HepG2 (cell line): ENCODE data around the gene ATE1. TPM values are rescaled to one million over a fixed set of nuclear protein-coding genes. Genes with fewer than 3 reads are reported as not detected.

Experiments
- ATAC-seq: fragments of 200-7000 bp; cut with Tn5 transposase; 3 replicates; pipeline ENCODE4 v1.9.1; 2020; ENCODE audit warnings: mild to moderate bottlenecking, moderate library complexity
- BruUV-seq: library from RNA; stranded (reverse); fragments of 400-500 nt; replicated peaks from 2 replicates; lab custom pipeline; 2021; lab: Mats Ljungman, UMichigan
- CTCF ChIA-PET: fragments of 300-600 bp; formaldehyde crosslinking; extraction: SDS; loops from one replicate; lab custom pipeline; 2021; ENCODE audit warnings: low total read pairs, inconsistent platforms, low intra/inter-chr PET ratio; lab: Yijun Ruan, JAX
- POLR2A ChIA-PET: fragments of 350-600 bp; sonication (Branson Sonifier 250); formaldehyde crosslinking; loops from one replicate; lab custom pipeline; 2020; ENCODE audit warnings: antibody characterized with exemption, inconsistent platforms; lab: Yijun Ruan, JAX
- DNase-seq: peaks from one replicate; pipeline ENCODE4 v3.0.0-alpha.2; 2015; ENCODE audit warnings: low spot score
- FAIRE-seq: peaks from 3 replicates; lab custom pipeline; 2011; peaks lifted over from hg19 to GRCh38; lab: Jason Lieb, UNC
- H2AFZ ChIP-seq: one replicate; pipeline ENCODE4 v1.6.1; 2011; ENCODE audit warnings: low read length, inconsistent platforms
- H3K27ac ChIP-seq: fragments of 300-600 bp; 3 replicates; pipeline ENCODE4 v1.8.0; 2011; ENCODE audit warnings: mixed run types, mild to moderate bottlenecking, mixed read lengths, low read length, inconsistent platforms; ENCODE audit not compliant: insufficient read depth; ENCODE audit errors: extremely low read length
- H3K27me3 ChIP-seq, 2 experiments: fragments of 200-600 bp in 1 of 2; 2 replicates in 1 of 2; 3 replicates in 1 of 2; pipeline versions ENCODE4 v1.6.0 to v1.8.0; 2011; ENCODE audit warnings: low read length in 2 of 2, mild to moderate bottlenecking in 2 of 2, moderate library complexity in 2 of 2, inconsistent platforms in 1 of 2; ENCODE audit not compliant: insufficient read depth in 2 of 2, control insufficient read depth in 1 of 2
- H3K36me3 ChIP-seq, 2 experiments: fragments of 200-600 bp in 1 of 2; replicated peaks in 1 of 2; 2 replicates in 1 of 2; 3 replicates in 1 of 2; pipeline versions ENCODE4 v1.5.1 to v1.8.0; 2011; ENCODE audit warnings: low read length in 2 of 2, inconsistent platforms in 1 of 2; ENCODE audit not compliant: insufficient read depth in 2 of 2, control insufficient read depth in 1 of 2
- H3K4me1 ChIP-seq: 2 replicates; pipeline ENCODE4 v1.5.1; 2012; ENCODE audit warnings: low read length, inconsistent platforms; ENCODE audit not compliant: insufficient read depth
- H3K4me2 ChIP-seq: 2 replicates; pipeline ENCODE4 v1.6.0; 2011; ENCODE audit warnings: low read depth, low read length, inconsistent platforms
- H3K4me3 ChIP-seq, 3 experiments: fragments of 200-600 bp in 1 of 3; sonication (generic), shearing (Covaris generic) in 1 of 3; replicated peaks in 1 of 3; 2 replicates each; pipeline ENCODE4 v1.5.1; 2011 to 2016; ENCODE audit warnings: low read length in 3 of 3, inconsistent platforms in 2 of 3, low read depth in 2 of 3, mild to moderate bottlenecking in 2 of 3, control low read depth in 1 of 3, mixed read lengths in 1 of 3; ENCODE audit not compliant: insufficient read depth in 1 of 3
- H3K79me2 ChIP-seq: one replicate; pipeline ENCODE4 v1.6.1; 2011; ENCODE audit warnings: low read length, inconsistent platforms; ENCODE audit not compliant: insufficient read depth
- H3K9ac ChIP-seq: 2 replicates; pipeline ENCODE4 v1.6.0; 2011; ENCODE audit warnings: mild to moderate bottlenecking, low read depth, low read length, inconsistent platforms; ENCODE audit not compliant: insufficient read depth
- H3K9me3 ChIP-seq: 2 replicates; pipeline ENCODE4 v1.5.1; 2012; ENCODE audit warnings: mild to moderate bottlenecking, low read length
- H4K20me1 ChIP-seq: 2 replicates; pipeline ENCODE4 v1.6.0; 2011; ENCODE audit warnings: inconsistent platforms, mild to moderate bottlenecking, low read length, moderate library complexity; ENCODE audit not compliant: insufficient read depth
- ATF5 ChIP-seq: sonication (generic); formaldehyde crosslinking; IDR thresholded peaks from 2 replicates; pipeline ENCODE4 v1.4.0; 2020; ENCODE audit warnings: mild to moderate bottlenecking, low read depth, missing genetic modification reagents
- CEBPB ChIP-seq: IDR thresholded peaks from 2 replicates; pipeline ENCODE4 v1.6.1; 2011; ENCODE audit warnings: low read depth, low read length, improper control_type of control experiment, borderline replicate concordance
- CEBPG ChIP-seq: IDR thresholded peaks from 2 replicates; pipeline ENCODE4 v1.6.1; 2016
- HDAC6 ChIP-seq: fragments of 200-600 bp; sonication (generic); IDR thresholded peaks from 2 replicates; pipeline ENCODE4 v1.7.0; 2017; ENCODE audit warnings: mild to moderate bottlenecking, antibody characterized with exemption, low read length, low read depth
- MEIS1 ChIP-seq: sonication (generic); formaldehyde crosslinking; IDR thresholded peaks from 2 replicates; pipeline ENCODE4 v1.9.0; 2021; ENCODE audit warnings: mild to moderate bottlenecking, missing genetic modification reagents, moderate library complexity, borderline replicate concordance
- RBFOX2 ChIP-seq: fragments of 200-400 bp; formaldehyde crosslinking; IDR thresholded peaks from 2 replicates; pipeline ENCODE4 v1.6.1; 2017; ENCODE audit warnings: low read depth, mild to moderate bottlenecking, low read length
- SMAD1 ChIP-seq: sonication (generic); formaldehyde crosslinking; IDR thresholded peaks from 2 replicates; pipeline ENCODE4 v1.4.0; 2020; ENCODE audit warnings: missing genetic modification reagents, low read depth, mild to moderate bottlenecking, borderline replicate concordance
- STAT5B ChIP-seq: sonication (generic); formaldehyde crosslinking; IDR thresholded peaks from 2 replicates; pipeline ENCODE4 v1.4.0; 2020; ENCODE audit warnings: missing genetic modification reagents
- TBL1XR1 ChIP-seq: fragments of 150-350 bp; IDR thresholded peaks from 2 replicates; pipeline ENCODE4 v1.6.1; 2014; ENCODE audit warnings: borderline replicate concordance, low read length; ENCODE audit not compliant: partially characterized antibody
- ZBTB21 ChIP-seq: sonication (generic); formaldehyde crosslinking; IDR thresholded peaks from 2 replicates; pipeline ENCODE4 v1.4.0; 2020; ENCODE audit warnings: missing genetic modification reagents
- ZNF124 ChIP-seq: sonication (generic); formaldehyde crosslinking; IDR thresholded peaks from 2 replicates; pipeline ENCODE4 v1.4.0; 2020; ENCODE audit warnings: missing genetic modification reagents
- ZNF160 ChIP-seq: sonication (generic); formaldehyde crosslinking; IDR thresholded peaks from 2 replicates; pipeline ENCODE4 v1.8.0; 2022; ENCODE audit warnings: mild to moderate bottlenecking, inconsistent platforms, missing genetic modification reagents
- ZNF451 ChIP-seq: sonication (generic); formaldehyde crosslinking; IDR thresholded peaks from 2 replicates; pipeline ENCODE4 v1.5.0; 2020; ENCODE audit warnings: mild to moderate bottlenecking, missing genetic modification reagents
- ZNF709 ChIP-seq: sonication (generic); formaldehyde crosslinking; IDR thresholded peaks from 2 replicates; pipeline ENCODE4 v1.5.0; 2020; ENCODE audit warnings: mild to moderate bottlenecking, missing genetic modification reagents
- ZSCAN22 ChIP-seq: sonication (generic); formaldehyde crosslinking; IDR thresholded peaks from 2 replicates; pipeline ENCODE4 v1.4.0; 2020; ENCODE audit warnings: mild to moderate bottlenecking, missing genetic modification reagents
- ZXDC ChIP-seq: sonication (generic); formaldehyde crosslinking; IDR thresholded peaks from 2 replicates; pipeline ENCODE4 v1.5.0; 2020; ENCODE audit warnings: mild to moderate bottlenecking, missing genetic modification reagents
- WGBS: methylation state at CpG from one replicate; pipeline ENCODE4 v1.1.6; 2017; ENCODE audit warnings: low lambda C conversion rate; 5-methylcytosine and 5-hydroxymethylcytosine counted together
- in situ Hi-C: cut with HindIII; loops from 2 replicates; pipeline ENCODE4 v1.10.0; 2017; ENCODE audit warnings: low pct_unique_long_range_greater_than_20kb; ENCODE audit not compliant: extremely low pct_ligation_motif_present
- intact Hi-C: fragments of 100-400 bp; cut with micrococcal nuclease; formaldehyde crosslinking; loops from one replicate; pipeline ENCODE4 v1.10.0; 2022; ENCODE audit not compliant: unreplicated experiment
- polyA plus RNA-seq, 8 experiments: library from polyadenylated mRNA; depleted of rRNA in 3 of 8; stranded (reverse) in 7 of 8; unstranded in 1 of 8; fragments of >200 nt; fragmentation: Illumina TruSeq in 4 of 8; extraction: Trizol in 4 of 8; gene quantifications; 2 replicates each; pipeline versions ENCODE4 v1.2.1 to v1.2.3, GENCODE V29; 2011 to 2016; ENCODE audit warnings: low read depth in 4 of 8, missing spikeins in 1 of 8, mixed read lengths in 1 of 8; ENCODE audit not compliant: insufficient read depth in 1 of 8
- total RNA-seq, 5 experiments: library from RNA; depleted of rRNA; stranded (reverse); fragments of >200 nt; fragmentation: Illumina TruSeq; extraction: Trizol; gene quantifications; 2 replicates each; pipeline ENCODE4 v1.2.3, GENCODE V29; 2016; ENCODE audit warnings: low read depth in 1 of 5

ATE1 gene
- total and polyA plus RNA-seq, 2 of the 13 experiments (the other 11 are each of a cell fraction or from before 2014, with no cell fraction given) = 17.5 to 42.2 TPM

GRCh38 chr10:121754666-121755065 lies 173.2 kb downstream of the ATE1 start:
- ATAC-seq (no peak), DNase-seq (no peak), FAIRE-seq (no peak)
- Histone ChIP-seq H3K9me3 (peaks cover 25% of the 10 kb centered on the region), H3K9ac (no peak overlapping the region), H2AFZ (no peak overlapping the region), H3K27me3 (no peaks in the 10 kb centered on the region), H4K20me1 (no peaks in the 10 kb centered on the region), H3K4me2 (no peak overlapping the region), H3K4me3 (no peak overlapping the region), H3K4me1 (no peaks in the 10 kb centered on the region), H3K79me2 (no peaks in the 10 kb centered on the region), H3K27ac (no peak overlapping the region), H3K36me3 (peaks cover 5 to 20% of the 10 kb centered on the region in 2 experiments; a peak in 3 of 5 replicates)
- no TSS peak for BruUV-seq
- intact Hi-C loops = no loop called here
- in situ Hi-C loops = no loop called here
- ChIA-PET CTCF (interaction anchor here (1.1 kb wide), 1 partner anchor 19 kb away, joined by 3 read pairs; no protein-coding TSS in a partner anchor), POLR2A (no interaction called here)
- TF ChIP-seq SMAD1 (CRISPR knock-in tag) (no peak), MEIS1 (CRISPR knock-in tag) (no peak), ZBTB21 (CRISPR knock-in tag) (no peak), CEBPG (0 out of 2 replicates have a peak, but pooled peaks have one; percentile 6), ZNF160 (CRISPR knock-in tag) (no peak), CEBPB (peak; percentile 40; the same call in 1 of the 2 replicates), RBFOX2 (no peak), ZSCAN22 (no peak)
- WGBS = 86% methylated on average over 1 of the region's 1 CpG

- Histone ChIP-seq H3K27ac (no peak overlapping the region), H2AFZ (no peak overlapping the region)
- TF ChIP-seq HDAC6 (no peak), ZNF124 (no peak), TBL1XR1 (no peak), ATF5 (CRISPR knock-in tag) (no peak), ZNF451 (CRISPR knock-in tag) (no peak), STAT5B (no peak), ZXDC (CRISPR knock-in tag) (no peak), ZNF709 (CRISPR knock-in tag) (no peak)
Measured at GRCh38 chr10:121753726-121754476, 173.9 kb downstream of the ATE1 start.

More at GRCh38 chr10:121753726-121754476, 173.9 kb downstream of the ATE1 start:
- Histone ChIP-seq H3K4me1 (no peaks in the 10 kb centered on the region), H3K9ac (no peak overlapping the region), H3K27me3 (no peaks in the 10 kb centered on the region), H3K36me3 (peaks cover 5 to 20% of the 10 kb centered on the region in 2 experiments; a peak in 3 of 5 replicates), H3K4me2 (no peak overlapping the region), H4K20me1 (no peaks in the 10 kb centered on the region), H3K9me3 (peaks cover 25% of the 10 kb centered on the region), H3K79me2 (no peaks in the 10 kb centered on the region), H3K4me3 (no peak overlapping the region)
- DNase-seq (no peak), FAIRE-seq (no peak), ATAC-seq (peak; percentile 43; the same call in 1 of the 3 replicates)
- CTCF ChIA-PET = interaction anchor here (1.1 kb wide), 1 partner anchor 19 kb away, joined by 3 read pairs; no protein-coding TSS in a partner anchor
- WGBS = 95% methylated on average over 6 of the region's 6 CpGs
- no TSS peak for BruUV-seq
- intact Hi-C loops = no loop called here
- in situ Hi-C loops = no loop called here
- POLR2A ChIA-PET = no interaction called here
